ENCODE results near the gene IQCH.

IQCH gene

DNA sequence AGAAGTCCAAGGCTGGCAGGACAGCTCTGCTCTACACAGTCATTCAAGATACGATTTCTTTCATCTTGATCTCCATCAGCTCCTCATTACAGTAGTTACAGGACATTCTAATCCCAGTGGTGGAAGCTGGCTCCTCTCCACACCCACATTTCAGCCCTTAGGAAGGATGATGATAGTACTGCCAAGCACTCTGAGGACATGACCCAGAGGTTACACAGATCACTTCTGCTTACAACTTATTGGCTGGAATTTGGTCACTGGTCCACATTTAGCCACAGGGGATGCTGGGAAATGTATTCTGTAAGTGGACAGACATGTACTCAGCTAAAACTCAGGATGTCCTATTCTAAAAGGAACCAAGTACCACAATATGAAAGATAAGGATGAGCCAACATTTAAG is 77.1 kb downstream of the IQCH start:
- TF ChIP-seq, protein P1, sequence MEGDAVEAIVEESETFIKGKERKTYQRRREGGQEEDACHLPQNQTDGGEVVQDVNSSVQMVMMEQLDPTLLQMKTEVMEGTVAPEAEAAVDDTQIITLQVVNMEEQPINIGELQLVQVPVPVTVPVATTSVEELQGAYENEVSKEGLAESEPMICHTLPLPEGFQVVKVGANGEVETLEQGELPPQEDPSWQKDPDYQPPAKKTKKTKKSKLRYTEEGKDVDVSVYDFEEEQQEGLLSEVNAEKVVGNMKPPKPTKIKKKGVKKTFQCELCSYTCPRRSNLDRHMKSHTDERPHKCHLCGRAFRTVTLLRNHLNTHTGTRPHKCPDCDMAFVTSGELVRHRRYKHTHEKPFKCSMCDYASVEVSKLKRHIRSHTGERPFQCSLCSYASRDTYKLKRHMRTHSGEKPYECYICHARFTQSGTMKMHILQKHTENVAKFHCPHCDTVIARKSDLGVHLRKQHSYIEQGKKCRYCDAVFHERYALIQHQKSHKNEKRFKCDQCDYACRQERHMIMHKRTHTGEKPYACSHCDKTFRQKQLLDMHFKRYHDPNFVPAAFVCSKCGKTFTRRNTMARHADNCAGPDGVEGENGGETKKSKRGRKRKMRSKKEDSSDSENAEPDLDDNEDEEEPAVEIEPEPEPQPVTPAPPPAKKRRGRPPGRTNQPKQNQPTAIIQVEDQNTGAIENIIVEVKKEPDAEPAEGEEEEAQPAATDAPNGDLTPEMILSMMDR (IDR thresholded peaks at IDR 0.05; ENCODE audit: low read length) = no peak
- TF ChIP-seq EZH2 (optimal IDR thresholded peaks at IDR 0.05; ENCODE audit: low read depth, low read length) (no peak), EZH2phosphoT487 (IDR thresholded peaks at IDR 0.05; ENCODE audit: low read length) (no peak)
- Histone ChIP-seq H4K20me1 (ENCODE audit: insufficient read depth, low read length) (no peaks in the 10 kb centered on the region), H3K4me1 (ENCODE audit: low read length) (no peaks in the 10 kb centered on the region), H3K9ac (ENCODE audit: low read length) (no peak overlapping the region), H3K36me3 (replicated peaks; ENCODE audit: insufficient read depth, low read length) (no peaks in the 10 kb centered on the region), H2AFZ (ENCODE audit: low read length) (no peak overlapping the region), H3K9me3 (replicated peaks; ENCODE audit: insufficient read depth, low read length) (no peaks in the 10 kb centered on the region), H3K4me3 (ENCODE audit: low read length) (no peak overlapping the region), H3K27ac (ENCODE audit: low read length) (no peak overlapping the region), H3F3A (ENCODE audit: insufficient read depth, low read length) (no peaks in the 10 kb centered on the region), H3K79me2 (ENCODE audit: low read length) (no peaks in the 10 kb centered on the region), H3K27me3 (replicated peaks; ENCODE audit: insufficient read depth, low read length) (no peaks in the 10 kb centered on the region), H3K4me2 (ENCODE audit: low read depth, low read length) (no peak overlapping the region), H3K9me2 (replicated peaks; ENCODE audit: insufficient read depth, low read length) (no peaks in the 10 kb centered on the region)
- DNase-seq = no peak

DNA sequence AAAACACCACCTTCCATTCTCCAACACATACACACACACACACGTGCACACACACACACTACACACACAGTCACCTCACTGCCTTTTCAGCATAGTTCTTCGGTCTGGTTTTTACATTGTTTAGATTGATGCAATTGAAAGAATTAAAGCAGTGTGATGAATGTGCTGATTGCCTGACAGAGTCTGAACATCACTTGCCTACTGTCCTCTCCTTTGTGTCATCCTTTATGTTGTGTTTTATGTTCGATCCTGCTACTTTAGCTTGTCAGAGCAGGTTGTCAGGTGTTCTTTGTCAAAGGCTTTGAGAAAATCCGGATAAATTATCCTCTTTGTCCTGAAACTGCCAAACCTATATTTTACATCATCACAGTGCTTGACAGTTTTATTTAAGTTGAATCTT is 80.4 kb downstream of the IQCH start:
- Histone ChIP-seq H4K20me1 (ENCODE audit: insufficient read depth, low read length) (no peaks in the 10 kb centered on the region), H3K9me3 (replicated peaks; ENCODE audit: insufficient read depth, low read length) (no peaks in the 10 kb centered on the region), H3K9me2 (replicated peaks; ENCODE audit: insufficient read depth, low read length) (no peaks in the 10 kb centered on the region), H3K79me2 (ENCODE audit: low read length) (no peaks in the 10 kb centered on the region), H3K27ac (ENCODE audit: low read length) (no peak overlapping the region), H3K4me1 (ENCODE audit: low read length) (no peaks in the 10 kb centered on the region), H3K27me3 (replicated peaks; ENCODE audit: insufficient read depth, low read length) (no peaks in the 10 kb centered on the region), H3K4me2 (ENCODE audit: low read depth, low read length) (no peak overlapping the region), H3K9ac (ENCODE audit: low read length) (no peak overlapping the region), H2AFZ (ENCODE audit: low read length) (no peak overlapping the region), H3F3A (ENCODE audit: insufficient read depth, low read length) (no peaks in the 10 kb centered on the region), H3K36me3 (replicated peaks; ENCODE audit: insufficient read depth, low read length) (no peaks in the 10 kb centered on the region), H3K4me3 (ENCODE audit: low read length) (no peak overlapping the region)
- no peak for DNase-seq
- no peak for TF ChIP-seq EZH2 (optimal IDR thresholded peaks at IDR 0.05; ENCODE audit: low read depth, low read length)
- TF ChIP-seq, protein P1 (IDR thresholded peaks at IDR 0.05; ENCODE audit: low read length) = no peak
- TF ChIP-seq EZH2phosphoT487 (IDR thresholded peaks at IDR 0.05; ENCODE audit: low read length) = no peak

DNA sequence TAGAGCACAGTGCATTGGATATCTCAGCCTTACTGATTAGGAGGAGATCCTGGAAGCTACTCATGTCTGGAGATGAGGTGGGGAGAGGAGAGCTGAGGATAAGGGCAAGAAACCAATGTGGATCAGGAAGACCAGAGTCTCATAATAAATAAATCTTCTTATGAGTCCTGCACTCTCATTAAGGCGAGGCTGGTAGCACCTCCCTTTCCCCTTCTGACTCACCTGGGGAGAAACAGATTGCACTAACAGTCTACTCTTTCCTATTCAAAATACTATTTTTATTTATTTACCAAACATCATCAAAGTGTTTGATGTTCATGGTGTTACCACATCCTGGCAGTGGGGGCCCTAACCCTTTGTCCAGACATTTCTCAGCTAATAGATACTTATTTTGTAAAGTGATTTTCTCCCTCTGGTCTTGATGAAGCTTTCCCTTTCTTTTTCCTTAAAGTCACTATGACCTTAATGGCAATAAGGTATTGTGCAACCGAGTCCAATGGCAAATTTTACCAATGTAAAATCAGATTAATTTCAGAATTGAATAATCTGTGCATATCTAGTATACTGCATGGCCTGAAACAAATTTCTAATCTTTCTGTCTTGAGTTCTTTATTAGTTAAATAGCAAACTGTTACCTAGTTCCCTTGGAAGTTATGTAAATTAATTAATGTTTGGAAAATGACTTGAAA is 81.1 kb downstream of the IQCH start:
- no peak for DNase-seq
- Histone ChIP-seq H3K36me3 (replicated peaks; ENCODE audit: insufficient read depth, low read length) (no peaks in the 10 kb centered on the region), H2AFZ (ENCODE audit: low read length) (no peak overlapping the region), H3K4me3 (ENCODE audit: low read length) (no peak overlapping the region), H3K27ac (ENCODE audit: low read length) (no peak overlapping the region), H3K9me2 (replicated peaks; ENCODE audit: insufficient read depth, low read length) (no peaks in the 10 kb centered on the region), H3F3A (ENCODE audit: insufficient read depth, low read length) (no peaks in the 10 kb centered on the region), H3K4me2 (ENCODE audit: low read depth, low read length) (no peak overlapping the region), H3K4me1 (ENCODE audit: low read length) (no peaks in the 10 kb centered on the region), H3K27me3 (replicated peaks; ENCODE audit: insufficient read depth, low read length) (no peaks in the 10 kb centered on the region), H3K9ac (ENCODE audit: low read length) (no peak overlapping the region), H3K9me3 (replicated peaks; ENCODE audit: insufficient read depth, low read length) (no peaks in the 10 kb centered on the region), H3K79me2 (ENCODE audit: low read length) (no peaks in the 10 kb centered on the region), H4K20me1 (ENCODE audit: insufficient read depth, low read length) (no peaks in the 10 kb centered on the region)
- TF ChIP-seq, protein P1 (IDR thresholded peaks at IDR 0.05; ENCODE audit: low read length) = no peak
- TF ChIP-seq EZH2 (optimal IDR thresholded peaks at IDR 0.05; ENCODE audit: low read depth, low read length) = no peak
- no peak for TF ChIP-seq EZH2phosphoT487 (IDR thresholded peaks at IDR 0.05; ENCODE audit: low read length)
